DND-41 (cell line): ENCODE measurements around the gene CNIH1.

Source experiments
- ATAC-seq: fragments of 200-7000 bp; cut with Tn5 transposase; 3 replicates; pipeline ENCODE4 v1.9.1; 2021; ENCODE audit warnings: low read depth; ENCODE audit not compliant: insufficient read depth
- DNase-seq: peaks from one replicate; pipeline ENCODE4 v3.0.0-alpha.2; 2020
- H2AFZ ChIP-seq: 2 replicates; pipeline ENCODE4 v1.6.0; 2012; ENCODE audit warnings: low read depth, low read length
- H3K27ac ChIP-seq: 2 replicates; pipeline ENCODE4 v1.5.1; 2012; ENCODE audit warnings: low read length, inconsistent platforms
- H3K27me3 ChIP-seq: fragments of 200-600 bp; sonication (generic); 2 replicates; pipeline ENCODE4 v1.6.0; 2012; ENCODE audit warnings: low read length, mild to moderate bottlenecking, inconsistent platforms; ENCODE audit not compliant: insufficient read depth, poor library complexity
- H3K36me3 ChIP-seq: 2 replicates; pipeline ENCODE4 v1.5.1; 2012; ENCODE audit warnings: low read length, inconsistent platforms; ENCODE audit not compliant: insufficient read depth
- H3K4me1 ChIP-seq: 2 replicates; pipeline ENCODE4 v1.5.1; 2012; ENCODE audit warnings: mild to moderate bottlenecking, low read length; ENCODE audit not compliant: insufficient read depth
- H3K4me2 ChIP-seq: 2 replicates; pipeline ENCODE4 v1.6.0; 2012; ENCODE audit warnings: mild to moderate bottlenecking, moderate library complexity, low read length, inconsistent platforms; ENCODE audit not compliant: insufficient read depth
- H3K4me3 ChIP-seq, 2 experiments: fragments of 200-600 bp in 1 of 2; shearing (Covaris generic) in 1 of 2; 2 replicates each; pipeline ENCODE4 v1.5.1; 2012 to 2016; ENCODE audit warnings: inconsistent platforms in 2 of 2, low read length in 2 of 2, mild to moderate bottlenecking in 2 of 2, low read depth in 1 of 2, moderate library complexity in 1 of 2
- H3K79me2 ChIP-seq: 2 replicates; pipeline ENCODE4 v1.6.0; 2012; ENCODE audit warnings: low read length, inconsistent platforms; ENCODE audit not compliant: insufficient read depth
- H3K9ac ChIP-seq: 2 replicates; pipeline ENCODE4 v1.6.0; 2012; ENCODE audit warnings: low read depth, mild to moderate bottlenecking, inconsistent platforms, low read length, moderate library complexity
- H3K9me3 ChIP-seq: 2 replicates; pipeline ENCODE4 v1.5.1; 2012; ENCODE audit warnings: low read length, moderate library complexity, mild to moderate bottlenecking, inconsistent platforms; ENCODE audit not compliant: insufficient read depth, severe bottlenecking
- H4K20me1 ChIP-seq: 2 replicates; pipeline ENCODE4 v1.6.0; 2012; ENCODE audit warnings: low read length; ENCODE audit not compliant: insufficient read depth
- EZH2 ChIP-seq: IDR thresholded peaks from 3 replicates; pipeline ENCODE4 v1.6.1; 2012; ENCODE audit warnings: borderline replicate concordance, low read depth, mild to moderate bottlenecking, moderate library complexity, low read length, inconsistent platforms; ENCODE audit not compliant: severe bottlenecking
- TF ChIP-seq, protein P1 (sequence below): IDR thresholded peaks from 2 replicates; pipeline ENCODE4 v1.5.1; 2012; ENCODE audit warnings: borderline replicate concordance, low read length, moderate library complexity, mild to moderate bottlenecking; ENCODE audit not compliant: poor library complexity, severe bottlenecking; ENCODE audit errors: extremely low read depth

Gene CNIH1

DNA sequence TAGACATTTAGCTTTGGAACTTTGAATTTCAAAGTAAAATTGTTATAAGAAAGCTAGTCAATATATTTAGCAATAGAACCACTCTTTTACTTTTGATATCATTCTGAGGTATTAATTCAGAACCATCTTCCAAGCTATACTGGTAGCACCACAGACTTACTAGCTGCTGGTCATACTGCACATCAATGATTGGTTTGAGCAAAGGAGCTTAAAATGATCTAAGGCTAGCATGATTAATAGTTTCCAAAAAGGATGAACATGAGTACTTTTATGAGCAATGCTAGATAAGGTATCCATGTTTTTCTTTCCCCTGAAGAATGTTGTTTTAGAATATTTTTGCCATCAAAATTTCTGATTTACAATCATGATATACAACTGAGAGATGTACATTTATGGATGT, 17.2 kb downstream of the CNIH1 start:
- Histone ChIP-seq H3K9ac (no peak overlapping the region), H3K9me3 (no peaks in the 10 kb centered on the region), H3K4me1 (no peaks in the 10 kb centered on the region), H3K4me3 (no peak overlapping the region), H4K20me1 (peaks cover 3% of the 10 kb centered on the region; the same call in 1 of the 2 replicates), H3K79me2 (peaks cover under 1% of the 10 kb centered on the region; the same call in 1 of the 2 replicates), H3K27me3 (no peaks in the 10 kb centered on the region), H3K36me3 (peaks cover 82% of the 10 kb centered on the region), H3K27ac (no peak overlapping the region), H3K4me2 (no peak overlapping the region), H2AFZ (no peak overlapping the region)
- no peak for TF ChIP-seq EZH2
- TF ChIP-seq, protein P1, sequence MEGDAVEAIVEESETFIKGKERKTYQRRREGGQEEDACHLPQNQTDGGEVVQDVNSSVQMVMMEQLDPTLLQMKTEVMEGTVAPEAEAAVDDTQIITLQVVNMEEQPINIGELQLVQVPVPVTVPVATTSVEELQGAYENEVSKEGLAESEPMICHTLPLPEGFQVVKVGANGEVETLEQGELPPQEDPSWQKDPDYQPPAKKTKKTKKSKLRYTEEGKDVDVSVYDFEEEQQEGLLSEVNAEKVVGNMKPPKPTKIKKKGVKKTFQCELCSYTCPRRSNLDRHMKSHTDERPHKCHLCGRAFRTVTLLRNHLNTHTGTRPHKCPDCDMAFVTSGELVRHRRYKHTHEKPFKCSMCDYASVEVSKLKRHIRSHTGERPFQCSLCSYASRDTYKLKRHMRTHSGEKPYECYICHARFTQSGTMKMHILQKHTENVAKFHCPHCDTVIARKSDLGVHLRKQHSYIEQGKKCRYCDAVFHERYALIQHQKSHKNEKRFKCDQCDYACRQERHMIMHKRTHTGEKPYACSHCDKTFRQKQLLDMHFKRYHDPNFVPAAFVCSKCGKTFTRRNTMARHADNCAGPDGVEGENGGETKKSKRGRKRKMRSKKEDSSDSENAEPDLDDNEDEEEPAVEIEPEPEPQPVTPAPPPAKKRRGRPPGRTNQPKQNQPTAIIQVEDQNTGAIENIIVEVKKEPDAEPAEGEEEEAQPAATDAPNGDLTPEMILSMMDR, result no peak
- ATAC-seq (no peak), DNase-seq (no peak)

DNA sequence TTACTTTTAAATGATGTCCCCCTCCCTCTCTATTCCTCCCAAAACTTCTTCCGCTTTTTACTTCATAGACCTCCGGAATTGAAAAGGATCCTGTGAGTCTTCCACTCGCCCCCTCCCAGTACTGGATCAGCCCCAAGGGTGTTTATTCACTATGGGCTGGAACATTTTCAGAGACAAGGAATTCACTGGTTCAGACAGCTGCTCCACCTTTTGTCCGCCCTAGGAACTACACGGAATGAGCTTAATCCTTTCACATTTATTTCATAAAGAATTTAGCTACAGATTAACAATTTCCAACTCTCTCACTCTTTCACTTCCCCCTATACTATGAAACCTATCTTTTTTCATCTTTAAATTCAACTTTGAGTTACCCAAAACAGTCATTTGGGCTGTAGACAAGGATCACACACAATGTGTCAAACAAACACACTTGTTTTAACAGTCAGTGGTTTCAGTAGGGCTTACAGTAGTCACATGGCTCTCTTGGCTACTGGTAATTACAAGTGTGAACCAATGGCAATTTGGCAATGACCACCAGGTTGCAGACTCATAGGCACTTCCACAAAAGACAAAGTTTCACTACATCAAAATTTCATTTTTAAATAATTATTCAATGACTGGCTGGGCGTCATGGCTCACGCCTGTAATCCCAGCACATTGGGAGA, 20.6 kb downstream of the CNIH1 start:
- H3K9me3 ChIP-seq, result no peaks in the 10 kb centered on the region
- TF ChIP-seq, protein P1, result peak; percentile 60
- no peak for TF ChIP-seq EZH2
- ATAC-seq (0 out of 3 replicates have a peak, but pooled peaks have one; percentile 56), DNase-seq (no peak)
- H4K20me1 ChIP-seq, result peaks cover 3% of the 10 kb centered on the region; the same call in 1 of the 2 replicates
- H3K27ac ChIP-seq, result no peak overlapping the region
- peaks cover 78% of the 10 kb centered on the region for H3K36me3 ChIP-seq
- no peak overlapping the region for H3K4me3 ChIP-seq
- H3K27me3 ChIP-seq, result no peaks in the 10 kb centered on the region
- no peak overlapping the region for H3K9ac ChIP-seq
- H3K4me2 ChIP-seq, result no peak overlapping the region
- H3K79me2 ChIP-seq, result no peaks in the 10 kb centered on the region
- H3K4me1 ChIP-seq, result no peaks in the 10 kb centered on the region
- no peak overlapping the region for H2AFZ ChIP-seq

DNA sequence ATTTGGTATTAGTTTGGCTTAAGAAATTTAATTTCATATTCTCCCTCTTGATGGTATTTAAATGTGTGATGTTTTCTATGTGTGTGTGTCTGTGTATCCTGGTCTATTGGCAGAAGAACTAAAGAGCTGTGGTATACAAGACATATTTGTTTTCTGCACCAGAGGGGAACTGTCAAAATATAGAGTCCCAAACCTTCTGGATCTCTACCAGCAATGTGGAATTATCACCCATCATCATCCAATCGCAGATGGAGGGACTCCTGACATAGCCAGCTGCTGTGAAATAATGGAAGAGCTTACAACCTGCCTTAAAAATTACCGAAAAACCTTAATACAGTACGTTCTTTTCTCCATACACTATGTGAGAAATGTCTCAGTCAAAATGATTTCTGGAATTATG, 29.8 kb downstream of the CNIH1 start:
- no peak for ATAC-seq
- Histone ChIP-seq H3K79me2 (peaks cover 10% of the 10 kb centered on the region; the same call in 1 of the 2 replicates), H3K36me3 (peaks cover 95% of the 10 kb centered on the region), H3K9me3 (no peaks in the 10 kb centered on the region), H3K4me2 (no peak overlapping the region), H3K4me3 (no peak overlapping the region), H3K27me3 (no peaks in the 10 kb centered on the region), H3K27ac (no peak overlapping the region), H3K9ac (no peak overlapping the region), H4K20me1 (peaks cover 2% of the 10 kb centered on the region; the same call in 1 of the 2 replicates), H2AFZ (no peak overlapping the region), H3K4me1 (no peaks in the 10 kb centered on the region)
- DNase-seq, result no peak
- TF ChIP-seq, protein P1, result no peak
- no peak for TF ChIP-seq EZH2
